ENCODE data around the gene PRMT1. TPM values are rescaled to one million over a fixed set of nuclear protein-coding genes. Genes with fewer than 3 reads are reported as not detected.

Gene PRMT1
- polyA plus RNA-seq, 1 of the 3 experiments (the other 2 are of a cell fraction), result 789 TPM

- peaks cover 15% of the 10 kb centered on the region for H3F3A ChIP-seq (replicated peaks; ENCODE audit: insufficient read depth)
- H3K9ac ChIP-seq, result peak overlapping the region; percentile 71
- TF ChIP-seq MEF2A (IDR thresholded peaks at IDR 0.05; ENCODE audit: borderline replicate concordance, low read depth) (no peak), RAD21 (IDR thresholded peaks at IDR 0.05; ENCODE audit: low read length) (no peak), NFIC (IDR thresholded peaks at IDR 0.05; ENCODE audit: borderline replicate concordance) (no peak), USF2 (IDR thresholded peaks at IDR 0.05; ENCODE audit: borderline replicate concordance, low read depth, low read length) (no peak), SMC3 (IDR thresholded peaks at IDR 0.05; ENCODE audit: low read depth, low read length) (no peak), TAF1 (IDR thresholded peaks at IDR 0.05; ENCODE audit: borderline replicate concordance, low read depth, low read length) (0 out of 2 replicates have a peak, but pooled peaks have one; percentile 27), FOXM1 (IDR thresholded peaks at IDR 0.05; ENCODE audit: low read depth) (no peak), EZH2phosphoT487 (IDR thresholded peaks at IDR 0.05; ENCODE audit: borderline replicate concordance, low read depth) (no peak), PBX3 (IDR thresholded peaks at IDR 0.05) (no peak), GATA2 (CRISPR knock-in tag; IDR thresholded peaks at IDR 0.05) (no peak), NRF1 (IDR thresholded peaks at IDR 0.05; ENCODE audit: low read depth, low read length) (peak; percentile 84), MXI1 (IDR thresholded peaks at IDR 0.05; ENCODE audit: low read depth, low read length) (0 out of 2 replicates have a peak, but pooled peaks have one; percentile 15), CHD2 (IDR thresholded peaks at IDR 0.05; ENCODE audit: low read length, partially characterized antibody) (peak; percentile 93), SIN3A (IDR thresholded peaks at IDR 0.05; ENCODE audit: borderline replicate concordance, low read depth, low read length) (no peak), YY1 (IDR thresholded peaks at IDR 0.05; ENCODE audit: low read depth) (no peak), FOSL2 (IDR thresholded peaks at IDR 0.05; ENCODE audit: borderline replicate concordance, low read depth) (no peak), POLR2AphosphoS5 (IDR thresholded peaks at IDR 0.05; ENCODE audit: low read depth, low read length) (no peak), MAX (IDR thresholded peaks at IDR 0.05; ENCODE audit: low read depth) (peak; percentile 95), CTCF (IDR thresholded peaks at IDR 0.05) (no peak), IRF3 (IDR thresholded peaks at IDR 0.05; ENCODE audit: low read depth, low read length) (no peak), RFX5 (IDR thresholded peaks at IDR 0.05; ENCODE audit: low read length) (no peak), RXRA (IDR thresholded peaks at IDR 0.05; ENCODE audit: borderline replicate concordance, low read depth) (no peak)
- H3K9me3 ChIP-seq, result no peaks in the 10 kb centered on the region
- no peaks in the 10 kb centered on the region for H3K9me2 ChIP-seq
- peak overlapping the region; percentile 81 for H2AFZ ChIP-seq (ENCODE audit: low read depth)
- peaks cover 15 to 20% of the 10 kb centered on the region in 2 experiments for H3K36me3 ChIP-seq (replicated peaks in 1 of 2; ENCODE audit: control insufficient read depth in 1 of 2, insufficient read depth in 2 of 2, low read length in 1 of 2)
- H3K4me3 ChIP-seq (ENCODE audit: low read depth in 2 of 2, low read length in 1 of 2), result peak overlapping the region; percentile 77 to 81
- DNase-seq, result peak; percentile 91
- H3K4me2 ChIP-seq, result peak overlapping the region; percentile 95
- peaks cover 27% of the 10 kb centered on the region for H3K79me2 ChIP-seq (ENCODE audit: insufficient read depth)
- WGBS (ENCODE audit: low lambda C conversion rate), result 17% methylated on average over 25 of the region's 39 CpGs
- no peaks in the 10 kb centered on the region for H3K27me3 ChIP-seq (ENCODE audit: insufficient read depth)
- peaks cover 6 to 28% of the 10 kb centered on the region in 2 experiments; a peak in 2 of 4 replicates for H3K4me1 ChIP-seq (ENCODE audit: control insufficient read depth in 1 of 2, insufficient read depth in 2 of 2, low read depth in 1 of 2, low read length in 1 of 2)
- CTCF ChIA-PET, result interaction anchor here (0.6 to 8.0 kb wide), 10 partner anchors 10 to 121 kb away, joined by 3 to 75 read pairs (median 4); partner anchors contain the start of genes FUZ and PRMT1
- peak overlapping the region; percentile 60 to 95; a peak in 3 of 4 replicates for H3K27ac ChIP-seq (ENCODE audit: low read depth in 2 of 2, low read length in 1 of 2)
- POLR2A ChIA-PET, result interaction anchor here (0.6 to 3.2 kb wide), 6 partner anchors 11 to 174 kb away, joined by 3 to 11 read pairs (median 4); partner anchors contain the start of gene PRMT1
- no peaks in the 10 kb centered on the region for H4K20me1 ChIP-seq (ENCODE audit: insufficient read depth)
Observed at GRCh38 chr19:49691243-49692146, 14.4 kb downstream of the PRMT1 start.

All from SK-N-SH (cell line).